Gastrocnemius medialis (tissue), 4 donors: ENCODE data around the gene AKAP11.

ENCODE experiments used
- POLR2A ChIP-seq, 2 donors: fragments of 450-650 bp; IDR thresholded peaks; one replicate each; pipeline ENCODE4 v1.6.1; 2017; ENCODE audit warnings: antibody characterized with exemption in 2 of 2, mild to moderate bottlenecking in 2 of 2, moderate library complexity in 2 of 2
- TF ChIP-seq, protein P1 (sequence below), 5 experiments: fragments of 450-650 bp in 3 of 5; fragments of 200-600 bp in 2 of 5; sonication (generic) in 2 of 5; IDR thresholded peaks in 4 of 5; conservative IDR thresholded peaks in 1 of 5; 1 replicate in 4 of 5; 2 replicates in 1 of 5; pipeline ENCODE4 v1.5.1; 2016 to 2019; ENCODE audit warnings: antibody characterized with exemption in 5 of 5, mild to moderate bottlenecking in 3 of 5, moderate library complexity in 3 of 5

DNA sequence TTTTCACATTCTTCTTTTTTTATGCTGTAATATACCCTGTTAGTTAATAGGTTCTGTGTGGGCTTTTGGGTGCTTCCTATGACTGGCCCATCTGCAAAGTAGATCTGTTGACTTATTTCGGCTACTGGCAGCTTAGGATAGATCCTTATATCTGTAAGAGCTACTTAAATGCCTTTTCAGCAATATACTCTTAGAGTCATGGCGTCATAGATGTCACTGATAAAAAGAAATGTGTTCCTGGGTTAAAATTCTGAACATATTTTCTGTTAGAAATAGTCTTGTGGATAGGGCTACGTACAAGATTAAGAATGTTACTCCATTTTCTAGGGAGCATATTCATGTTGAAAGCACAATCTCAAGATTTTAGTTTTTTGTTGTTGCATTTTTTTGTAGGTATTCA is 4.7 kb downstream of the AKAP11 start:
- TF ChIP-seq, protein P1, sequence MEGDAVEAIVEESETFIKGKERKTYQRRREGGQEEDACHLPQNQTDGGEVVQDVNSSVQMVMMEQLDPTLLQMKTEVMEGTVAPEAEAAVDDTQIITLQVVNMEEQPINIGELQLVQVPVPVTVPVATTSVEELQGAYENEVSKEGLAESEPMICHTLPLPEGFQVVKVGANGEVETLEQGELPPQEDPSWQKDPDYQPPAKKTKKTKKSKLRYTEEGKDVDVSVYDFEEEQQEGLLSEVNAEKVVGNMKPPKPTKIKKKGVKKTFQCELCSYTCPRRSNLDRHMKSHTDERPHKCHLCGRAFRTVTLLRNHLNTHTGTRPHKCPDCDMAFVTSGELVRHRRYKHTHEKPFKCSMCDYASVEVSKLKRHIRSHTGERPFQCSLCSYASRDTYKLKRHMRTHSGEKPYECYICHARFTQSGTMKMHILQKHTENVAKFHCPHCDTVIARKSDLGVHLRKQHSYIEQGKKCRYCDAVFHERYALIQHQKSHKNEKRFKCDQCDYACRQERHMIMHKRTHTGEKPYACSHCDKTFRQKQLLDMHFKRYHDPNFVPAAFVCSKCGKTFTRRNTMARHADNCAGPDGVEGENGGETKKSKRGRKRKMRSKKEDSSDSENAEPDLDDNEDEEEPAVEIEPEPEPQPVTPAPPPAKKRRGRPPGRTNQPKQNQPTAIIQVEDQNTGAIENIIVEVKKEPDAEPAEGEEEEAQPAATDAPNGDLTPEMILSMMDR (IDR thresholded peaks at IDR 0.05 in 4 of 5, conservative IDR thresholded peaks at IDR 0.05 in 1 of 5), result no peak
- no peak for TF ChIP-seq POLR2A (IDR thresholded peaks at IDR 0.05)
